ENCODE results near the gene CAPN8. TPM values are rescaled to one million over a fixed set of nuclear protein-coding genes. Genes with fewer than 3 reads are reported as not detected.

The CAPN8 gene
- total RNA-seq, 4 donors from 2014 or later: 0.59 to 0.88 TPM; not detected in 2

GRCh38 chr1:223515926-223516325 lies 149.6 kb downstream of the CAPN8 start:
- no peak for DNase-seq
- no peaks in the 10 kb centered on the region for H3K36me3 ChIP-seq
- no peak for TF ChIP-seq CTCF (IDR thresholded peaks at IDR 0.05)
- no peak for TF ChIP-seq POLR2A (IDR thresholded peaks at IDR 0.05)
- intact Hi-C loops (cut with DNase I; ENCODE audit: low total_unique reads): no loop called here
- H3K4me3 ChIP-seq: no peak overlapping the region
- no peaks in the 10 kb centered on the region for H3K27me3 ChIP-seq
- H3K27ac ChIP-seq: no peak overlapping the region
- no peaks in the 10 kb centered on the region for H3K4me1 ChIP-seq
- H3K9me3 ChIP-seq: no peaks in the 10 kb centered on the region

- H3K27ac ChIP-seq: no peak overlapping the region
- H3K9me3 ChIP-seq: no peaks in the 10 kb centered on the region
- no peak overlapping the region for H3K4me3 ChIP-seq
- no peak for DNase-seq
- intact Hi-C loops (cut with DNase I; ENCODE audit: low total_unique reads): no loop called here
- TF ChIP-seq POLR2A (IDR thresholded peaks at IDR 0.05) (no peak), CTCF (IDR thresholded peaks at IDR 0.05) (no peak)
- H3K27me3 ChIP-seq: no peaks in the 10 kb centered on the region
- no peaks in the 10 kb centered on the region for H3K4me1 ChIP-seq
- H3K36me3 ChIP-seq: no peaks in the 10 kb centered on the region
Observed at GRCh38 chr1:223515421-223515820, 150.1 kb downstream of the CAPN8 start.

DNA sequence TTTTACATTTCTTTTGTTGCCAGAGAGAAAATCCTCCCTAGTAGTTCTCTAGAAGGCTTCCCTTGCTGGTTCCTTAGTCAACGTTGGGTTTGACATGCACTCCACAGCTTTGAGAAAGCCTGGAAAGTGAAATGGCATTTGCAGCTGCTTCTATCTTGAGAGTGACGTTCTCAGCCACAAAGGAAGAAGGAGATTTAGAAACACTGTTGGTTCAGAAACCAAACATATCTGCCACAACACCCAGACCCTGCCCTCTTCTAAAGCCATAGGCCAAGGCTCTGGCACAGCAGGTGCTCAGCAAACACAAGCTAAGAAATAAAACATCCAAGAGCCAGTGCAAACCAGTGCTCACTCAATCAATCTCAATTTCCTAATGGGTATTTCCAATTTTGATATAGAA lies 150.9 kb downstream of the CAPN8 start:
- Histone ChIP-seq H3K9me3 (no peaks in the 10 kb centered on the region), H3K27ac (no peak overlapping the region)
- TF ChIP-seq CTCF (IDR thresholded peaks at IDR 0.05) (no peak), POLR2A (IDR thresholded peaks at IDR 0.05) (no peak)

GRCh38 chr1:223513309-223513708 lies 152.2 kb downstream of the CAPN8 start:
- H3K27me3 ChIP-seq: no peaks in the 10 kb centered on the region
- H3K27ac ChIP-seq: no peak overlapping the region
- H3K9me3 ChIP-seq: no peaks in the 10 kb centered on the region
- no peaks in the 10 kb centered on the region for H3K36me3 ChIP-seq
- no peak overlapping the region for H3K4me3 ChIP-seq
- TF ChIP-seq CTCF (IDR thresholded peaks at IDR 0.05) (no peak), POLR2A (IDR thresholded peaks at IDR 0.05) (no peak)
- no peak for DNase-seq
- no peaks in the 10 kb centered on the region for H3K4me1 ChIP-seq
- intact Hi-C loops (cut with DNase I; ENCODE audit: low total_unique reads): no loop called here

More for the DNA sequence above, 150.9 kb downstream of the CAPN8 start:
- no peaks in the 10 kb centered on the region for H3K27me3 ChIP-seq
- no peaks in the 10 kb centered on the region for H3K36me3 ChIP-seq
- intact Hi-C loops (cut with DNase I; ENCODE audit: low total_unique reads): no loop called here
- no peaks in the 10 kb centered on the region for H3K4me1 ChIP-seq
- no peak for DNase-seq
- H3K4me3 ChIP-seq: no peak overlapping the region

DNA sequence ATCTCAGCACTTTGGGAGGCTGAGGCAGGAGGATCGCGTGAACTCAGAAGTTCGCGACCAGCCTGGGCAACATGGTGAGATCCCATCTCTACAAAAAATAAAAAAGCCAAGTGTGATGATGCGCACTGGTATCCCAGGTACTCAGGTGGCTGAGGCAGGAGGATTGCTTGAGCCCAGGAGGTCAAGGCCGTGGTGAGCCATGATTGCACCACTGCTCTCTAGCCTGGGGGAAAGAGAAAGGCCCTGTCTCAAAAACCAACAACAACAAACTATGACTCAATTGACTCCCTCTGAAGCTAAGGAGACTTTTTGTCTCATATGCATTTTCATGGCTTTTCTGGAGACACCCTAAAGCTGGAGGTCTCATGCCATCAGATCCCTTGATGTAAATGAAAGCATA lies 153.4 kb downstream of the CAPN8 start:
- Histone ChIP-seq H3K4me1 (no peaks in the 10 kb centered on the region), H3K27me3 (no peaks in the 10 kb centered on the region), H3K27ac (no peak overlapping the region), H3K36me3 (no peaks in the 10 kb centered on the region), H3K4me3 (no peak overlapping the region), H3K9me3 (no peaks in the 10 kb centered on the region)
- intact Hi-C loops (cut with DNase I; ENCODE audit: low total_unique reads): no loop called here
- DNase-seq: no peak
- no peak for TF ChIP-seq POLR2A (IDR thresholded peaks at IDR 0.05)
- TF ChIP-seq CTCF (IDR thresholded peaks at IDR 0.05): no peak

Measured in uterus (tissue), 4 donors.